ENCODE measurements around the gene CHCHD6.

DNA sequence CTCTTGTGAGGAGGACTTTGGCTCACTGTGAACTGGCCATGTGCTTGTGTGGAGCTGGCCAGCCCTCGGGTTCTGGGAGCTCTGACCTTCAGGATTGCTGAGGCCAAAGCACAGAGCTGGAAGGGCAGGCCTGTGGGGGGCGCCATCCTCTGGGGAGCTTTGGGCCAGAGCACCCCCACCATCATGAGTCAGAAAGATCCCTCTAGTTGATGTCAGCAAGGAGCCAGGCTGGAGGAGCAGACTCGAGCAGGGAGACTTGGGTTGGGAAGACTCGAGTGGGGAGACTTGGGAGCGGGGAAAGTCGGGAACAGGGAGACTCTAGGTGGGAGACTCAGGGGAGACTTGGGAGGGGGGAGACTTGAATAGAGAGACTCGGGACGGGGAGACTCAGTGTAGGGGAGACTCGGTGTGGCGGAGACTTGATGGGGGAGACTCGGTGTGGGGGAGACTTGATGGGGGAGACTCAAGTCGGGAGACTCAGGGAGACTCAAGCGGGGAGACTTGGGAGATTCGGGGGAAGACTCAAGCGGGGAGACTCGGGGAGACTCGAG lies 241.2 kb downstream of the CHCHD6 start:
- TF ChIP-seq, protein P1, sequence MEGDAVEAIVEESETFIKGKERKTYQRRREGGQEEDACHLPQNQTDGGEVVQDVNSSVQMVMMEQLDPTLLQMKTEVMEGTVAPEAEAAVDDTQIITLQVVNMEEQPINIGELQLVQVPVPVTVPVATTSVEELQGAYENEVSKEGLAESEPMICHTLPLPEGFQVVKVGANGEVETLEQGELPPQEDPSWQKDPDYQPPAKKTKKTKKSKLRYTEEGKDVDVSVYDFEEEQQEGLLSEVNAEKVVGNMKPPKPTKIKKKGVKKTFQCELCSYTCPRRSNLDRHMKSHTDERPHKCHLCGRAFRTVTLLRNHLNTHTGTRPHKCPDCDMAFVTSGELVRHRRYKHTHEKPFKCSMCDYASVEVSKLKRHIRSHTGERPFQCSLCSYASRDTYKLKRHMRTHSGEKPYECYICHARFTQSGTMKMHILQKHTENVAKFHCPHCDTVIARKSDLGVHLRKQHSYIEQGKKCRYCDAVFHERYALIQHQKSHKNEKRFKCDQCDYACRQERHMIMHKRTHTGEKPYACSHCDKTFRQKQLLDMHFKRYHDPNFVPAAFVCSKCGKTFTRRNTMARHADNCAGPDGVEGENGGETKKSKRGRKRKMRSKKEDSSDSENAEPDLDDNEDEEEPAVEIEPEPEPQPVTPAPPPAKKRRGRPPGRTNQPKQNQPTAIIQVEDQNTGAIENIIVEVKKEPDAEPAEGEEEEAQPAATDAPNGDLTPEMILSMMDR (IDR thresholded peaks at IDR 0.05; ENCODE audit: borderline replicate concordance, extremely low read depth, low read length, poor library complexity, severe bottlenecking), result peak; percentile 16
- no peak for TF ChIP-seq EZH2 (IDR thresholded peaks at IDR 0.05; ENCODE audit: borderline replicate concordance, low read depth, low read length, severe bottlenecking)

Data from DND-41 (cell line).